Left cardiac atrium (tissue), 4 donors: ENCODE measurements around the gene SUPT3H. TPM values are rescaled to one million over a fixed set of nuclear protein-coding genes. Genes with fewer than 3 reads are reported as not detected.

Source experiments
- ATAC-seq, 2 donors: fragments of 200-7000 bp; cut with Tn5 transposase; one replicate each; pipeline ENCODE4 v1.9.1; 2020; ENCODE audit warnings: mild to moderate bottlenecking in 2 of 2, moderate library complexity in 2 of 2
- DNase-seq: peaks from one replicate; pipeline ENCODE4 v3.0.0-alpha.2; 2020
- intact Hi-C, 2 donors: fragments of 100-400 bp; cut with DNase I; formaldehyde crosslinking; loops; one replicate each; pipeline versions ENCODE4 v1.14.1 to v1.15.1; 2022 to 2023
- total RNA-seq, 2 donors: library from RNA; stranded (reverse); fragmentation: NEBNext Ultra II Directional; extraction: Animal tissue kit (Norgen Biotek cat#: 25700); gene quantifications; one replicate each; pipeline ENCODE4 v1.2.1, GENCODE V29; 2021
- donor health status: DM: no; HTN: yes; CAD: no.
- donor health status: DM: no; HTN: yes; CAD: no; lungs with severe emphysema.
- donor health status: DM: yes; HTN: yes; CAD: no.
- donor health status: Dilated cardiomyopathy.

The SUPT3H gene
- total RNA-seq, 2 donors from 2014 or later: 3.2 to 4.3 TPM

GRCh38 chr6:44956396-44956795 is 421.3 kb downstream of the SUPT3H start:
- ATAC-seq (no peak), DNase-seq (no peak)
- intact Hi-C loops: no loop called here

- intact Hi-C loops: no loop called here
- DNase-seq (no peak), ATAC-seq (no peak)
These were observed 422.6 kb downstream of the SUPT3H start for GRCh38 chr6:44955145-44955544.

GRCh38 chr6:44954281-44954680 is 423.5 kb downstream of the SUPT3H start:
- intact Hi-C loops: no loop called here
- DNase-seq: no peak
- ATAC-seq: no peak

- intact Hi-C loops: no loop called here
- no peak for DNase-seq
- ATAC-seq: no peak
These were observed 426.4 kb downstream of the SUPT3H start for GRCh38 chr6:44951253-44951747.

GRCh38 chr6:44949596-44950201 is 428.0 kb downstream of the SUPT3H start:
- no peak for ATAC-seq
- DNase-seq: no peak
- intact Hi-C loops: no loop called here

GRCh38 chr6:44943541-44943940 is 434.2 kb downstream of the SUPT3H start:
- DNase-seq (no peak), ATAC-seq (no peak)
- intact Hi-C loops: no loop called here

- intact Hi-C loops: no loop called here
- ATAC-seq (no peak), DNase-seq (no peak)
These were observed 434.9 kb downstream of the SUPT3H start for GRCh38 chr6:44942798-44943197.

GRCh38 chr6:44942201-44942600 is 435.5 kb downstream of the SUPT3H start:
- ATAC-seq: no peak
- DNase-seq: no peak
- intact Hi-C loops: no loop called here

GRCh38 chr6:44940367-44940766 is 437.4 kb downstream of the SUPT3H start:
- no peak for ATAC-seq
- intact Hi-C loops: no loop called here

GRCh38 chr6:44935693-44936300 is 441.9 kb downstream of the SUPT3H start:
- DNase-seq (no peak), ATAC-seq (no peak)
- intact Hi-C loops: no loop called here

More at GRCh38 chr6:44940367-44940766, 437.4 kb downstream of the SUPT3H start:
- no peak for DNase-seq

- no peak for ATAC-seq
- intact Hi-C loops: no loop called here
These were observed 444.6 kb downstream of the SUPT3H start for GRCh38 chr6:44933108-44933507.

GRCh38 chr6:44932651-44933091 is 445.1 kb downstream of the SUPT3H start:
- no peak for DNase-seq
- ATAC-seq: no peak
- intact Hi-C loops: no loop called here

More at GRCh38 chr6:44933108-44933507, 444.6 kb downstream of the SUPT3H start:
- no peak for DNase-seq

GRCh38 chr6:44931385-44931784 is 446.3 kb downstream of the SUPT3H start:
- ATAC-seq (no peak), DNase-seq (no peak)
- intact Hi-C loops: no loop called here

GRCh38 chr6:44926556-44926955 is 451.2 kb downstream of the SUPT3H start:
- DNase-seq (no peak), ATAC-seq (no peak)

GRCh38 chr6:44925100-44925739 is 452.5 kb downstream of the SUPT3H start:
- intact Hi-C loops: no loop called here
- ATAC-seq: peak in 1 of 2 donors; percentile 21
- DNase-seq: no peak

More at GRCh38 chr6:44926556-44926955, 451.2 kb downstream of the SUPT3H start:
- intact Hi-C loops: no loop called here

GRCh38 chr6:44923444-44923843 is 454.3 kb downstream of the SUPT3H start:
- no peak for DNase-seq
- ATAC-seq: no peak
- intact Hi-C loops: no loop called here

- ATAC-seq (peak in 1 of 2 donors; percentile 54), DNase-seq (no peak)
- intact Hi-C loops: no loop called here
These were observed 455.9 kb downstream of the SUPT3H start for GRCh38 chr6:44921798-44922197.

GRCh38 chr6:44920952-44921491 is 456.7 kb downstream of the SUPT3H start:
- DNase-seq (no peak), ATAC-seq (no peak)
- intact Hi-C loops: no loop called here

GRCh38 chr6:44918671-44919296 is 458.9 kb downstream of the SUPT3H start:
- no peak for ATAC-seq
- intact Hi-C loops: no loop called here
- no peak for DNase-seq

GRCh38 chr6:44917430-44917829 is 460.3 kb downstream of the SUPT3H start:
- no peak for DNase-seq
- no peak for ATAC-seq
- intact Hi-C loops: no loop called here
